AG04450 (cell line): ENCODE measurements around the gene SMIM35. TPM values are rescaled to one million over a fixed set of nuclear protein-coding genes. Genes with fewer than 3 reads are reported as not detected.

Experiments used
- CTCF ChIA-PET: fragments of 300-600, 350-600 bp; formaldehyde crosslinking; extraction: SDS; loops from one replicate; lab custom pipeline; 2022; ENCODE audit warnings: antibody characterized with exemption, inconsistent platforms; lab: Charles Lee
- POLR2A ChIA-PET: fragments of 350-600 bp; formaldehyde crosslinking; extraction: SDS; loops from one replicate; lab custom pipeline; 2021; ENCODE audit warnings: antibody characterized with exemption, inconsistent platforms; lab: Yijun Ruan, JAX
- DNase-seq: peaks from one replicate; pipeline ENCODE4 v3.0.0-alpha.2; 2011; ENCODE audit warnings: low read depth, low spot score
- H3K27ac ChIP-seq: one replicate; pipeline ENCODE4 v1.5.1; 2012; ENCODE audit warnings: low read depth, low read length, control low read depth
- H3K27me3 ChIP-seq: one replicate; pipeline ENCODE4 v1.6.0; 2012; ENCODE audit warnings: low read length; ENCODE audit not compliant: control insufficient read depth, insufficient read depth
- H3K4me3 ChIP-seq: 2 replicates; pipeline ENCODE4 v1.5.1; 2011; ENCODE audit warnings: mild to moderate bottlenecking, low read depth, low read length, control low read depth
- H3K9me3 ChIP-seq: 2 replicates; pipeline ENCODE4 v1.5.1; 2012; ENCODE audit warnings: low read length; ENCODE audit not compliant: control insufficient read depth, insufficient read depth
- polyA plus RNA-seq: library from polyadenylated mRNA; depleted of rRNA; stranded (reverse); fragments of >200 nt; gene quantifications from 2 replicates; pipeline ENCODE4 v1.2.3, GENCODE V29; 2011
- TF ChIP-seq, protein P1 (sequence below): IDR thresholded peaks from 2 replicates; pipeline ENCODE4 v1.5.1; 2011; ENCODE audit warnings: low read depth, low read length, control low read depth, inconsistent platforms

Gene SMIM35
- polyA plus RNA-seq, 1 experiment = not detected

DNA sequence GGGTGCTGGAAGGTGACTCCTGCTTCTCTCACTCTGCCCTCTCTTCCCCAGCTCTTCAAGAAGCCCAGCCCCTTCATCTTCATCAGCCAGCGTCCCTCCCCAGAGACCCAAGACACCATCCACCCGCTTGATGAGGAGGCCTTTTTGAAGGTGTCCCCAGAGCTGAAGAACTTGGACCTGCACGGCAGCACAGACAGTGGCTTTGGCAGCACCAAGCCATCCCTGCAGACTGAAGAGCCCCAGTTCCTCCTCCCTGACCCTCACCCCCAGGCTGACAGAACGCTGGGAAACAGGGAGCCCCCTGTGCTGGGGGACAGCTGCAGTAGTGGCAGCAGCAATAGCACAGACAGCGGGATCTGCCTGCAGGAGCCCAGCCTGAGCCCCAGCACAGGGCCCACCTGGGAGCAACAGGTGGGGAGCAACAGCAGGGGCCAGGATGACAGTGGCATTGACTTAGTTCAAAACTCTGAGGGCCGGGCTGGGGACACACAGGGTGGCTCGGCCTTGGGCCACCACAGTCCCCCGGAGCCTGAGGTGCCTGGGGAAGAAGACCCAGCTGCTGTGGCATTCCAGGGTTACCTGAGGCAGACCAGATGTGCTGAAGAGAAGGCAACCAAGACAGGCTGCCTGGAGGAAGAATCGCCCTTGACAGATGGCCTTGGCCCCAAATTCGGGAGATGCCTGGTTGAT is 88.0 kb downstream of the SMIM35 start:
- ChIA-PET POLR2A (no interaction called here), CTCF (no interaction called here)
- TF ChIP-seq, protein P1, sequence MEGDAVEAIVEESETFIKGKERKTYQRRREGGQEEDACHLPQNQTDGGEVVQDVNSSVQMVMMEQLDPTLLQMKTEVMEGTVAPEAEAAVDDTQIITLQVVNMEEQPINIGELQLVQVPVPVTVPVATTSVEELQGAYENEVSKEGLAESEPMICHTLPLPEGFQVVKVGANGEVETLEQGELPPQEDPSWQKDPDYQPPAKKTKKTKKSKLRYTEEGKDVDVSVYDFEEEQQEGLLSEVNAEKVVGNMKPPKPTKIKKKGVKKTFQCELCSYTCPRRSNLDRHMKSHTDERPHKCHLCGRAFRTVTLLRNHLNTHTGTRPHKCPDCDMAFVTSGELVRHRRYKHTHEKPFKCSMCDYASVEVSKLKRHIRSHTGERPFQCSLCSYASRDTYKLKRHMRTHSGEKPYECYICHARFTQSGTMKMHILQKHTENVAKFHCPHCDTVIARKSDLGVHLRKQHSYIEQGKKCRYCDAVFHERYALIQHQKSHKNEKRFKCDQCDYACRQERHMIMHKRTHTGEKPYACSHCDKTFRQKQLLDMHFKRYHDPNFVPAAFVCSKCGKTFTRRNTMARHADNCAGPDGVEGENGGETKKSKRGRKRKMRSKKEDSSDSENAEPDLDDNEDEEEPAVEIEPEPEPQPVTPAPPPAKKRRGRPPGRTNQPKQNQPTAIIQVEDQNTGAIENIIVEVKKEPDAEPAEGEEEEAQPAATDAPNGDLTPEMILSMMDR = no peak
- Histone ChIP-seq H3K27ac (no peak overlapping the region), H3K27me3 (peaks cover 3% of the 10 kb centered on the region), H3K9me3 (no peaks in the 10 kb centered on the region), H3K4me3 (no peak overlapping the region)
- DNase-seq = no peak

DNA sequence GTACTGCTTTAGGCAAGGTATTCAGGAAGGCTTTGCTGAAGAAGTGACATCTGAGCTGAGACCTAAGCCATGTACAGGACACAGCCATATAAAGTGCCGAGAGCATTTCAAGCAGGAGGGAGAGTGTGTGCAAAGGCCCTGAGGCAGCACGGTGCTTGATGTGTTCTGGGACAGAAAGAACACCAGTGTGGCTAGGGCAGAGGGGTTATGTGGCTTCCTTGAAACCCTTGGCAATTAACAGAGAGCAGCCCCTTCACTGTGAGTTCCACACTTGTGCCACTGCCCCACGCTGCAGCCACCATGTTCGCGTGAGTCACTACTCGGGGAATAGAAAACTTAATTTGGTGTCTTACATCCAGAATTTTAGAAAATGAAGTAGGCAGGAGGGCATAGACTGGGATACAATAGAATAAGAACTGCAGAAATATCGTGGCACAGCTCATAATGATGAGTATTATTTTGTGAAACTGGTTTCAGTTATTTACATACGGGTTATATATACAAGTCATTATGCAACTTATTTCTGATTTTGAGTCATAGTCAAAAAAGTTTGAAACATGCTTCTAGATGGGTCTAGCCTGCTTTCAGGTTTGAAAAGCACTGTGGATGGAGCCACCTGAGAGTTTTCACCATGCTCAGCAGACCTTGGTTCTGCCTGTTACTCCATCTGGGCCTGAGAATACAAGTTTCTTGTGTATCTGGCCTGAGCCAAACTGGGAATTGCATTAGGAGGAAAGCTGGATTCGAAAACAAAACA is 88.8 kb downstream of the SMIM35 start:
- CTCF ChIA-PET = interaction anchor here (1.7 kb wide), 1 partner anchor 51 kb away, joined by 6 read pairs; no protein-coding TSS in a partner anchor
- TF ChIP-seq, protein P1 = no peak

DNA sequence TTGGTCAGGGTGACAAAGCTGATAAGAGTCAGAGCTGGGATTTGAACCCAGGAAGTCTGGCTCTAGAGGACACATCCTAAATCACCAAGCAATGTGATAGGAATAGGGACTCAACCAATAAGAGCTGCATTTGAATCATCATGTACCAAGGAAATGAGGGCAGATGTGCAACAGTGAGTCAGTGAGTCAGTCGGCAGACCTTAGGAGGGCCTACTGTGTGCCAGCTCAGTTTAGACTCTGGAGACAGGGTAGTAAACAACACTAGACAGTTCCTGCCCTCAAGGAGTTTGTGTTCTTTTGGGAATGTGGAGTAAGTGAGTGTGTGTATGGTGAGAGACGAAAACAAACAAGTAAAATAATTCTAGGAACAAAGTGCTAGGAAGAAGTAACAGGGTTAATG is 89.4 kb downstream of the SMIM35 start:
- Histone ChIP-seq H3K9me3 (no peaks in the 10 kb centered on the region), H3K4me3 (no peak overlapping the region), H3K27me3 (peaks cover 3% of the 10 kb centered on the region), H3K27ac (no peak overlapping the region)
- ChIA-PET CTCF (interaction anchor here (1.7 kb wide), 1 partner anchor 50 kb away, joined by 6 read pairs; no protein-coding TSS in a partner anchor), POLR2A (no interaction called here)
- no peak for DNase-seq
- TF ChIP-seq, protein P1 = no peak

More for the DNA sequence above, 88.8 kb downstream of the SMIM35 start:
- H3K27ac ChIP-seq = no peak overlapping the region
- H3K4me3 ChIP-seq = no peak overlapping the region
- POLR2A ChIA-PET = no interaction called here
- peaks cover 3% of the 10 kb centered on the region for H3K27me3 ChIP-seq
- no peaks in the 10 kb centered on the region for H3K9me3 ChIP-seq
- DNase-seq = no peak

DNA sequence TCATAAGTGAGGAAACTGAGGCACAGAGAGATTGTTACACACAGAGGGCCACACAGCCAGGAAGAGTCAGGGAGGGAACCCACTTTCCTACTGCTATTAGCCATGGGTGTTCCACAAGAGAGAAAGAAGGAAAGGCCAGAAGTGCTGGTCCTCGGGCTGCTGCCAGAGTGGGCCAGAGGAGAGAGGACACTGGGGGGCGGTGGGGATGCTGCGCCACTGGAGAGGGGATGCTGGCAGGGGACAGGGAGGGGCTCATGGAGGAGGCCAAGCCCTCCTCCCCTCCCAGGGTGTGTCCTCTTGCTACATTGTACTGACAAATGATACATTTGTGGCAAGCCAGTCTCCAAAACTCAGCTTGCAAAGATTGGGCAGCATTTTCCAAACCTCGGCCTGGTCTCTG is 90.7 kb downstream of the SMIM35 start:
- Histone ChIP-seq H3K27me3 (no peaks in the 10 kb centered on the region), H3K27ac (no peak overlapping the region), H3K9me3 (no peaks in the 10 kb centered on the region), H3K4me3 (no peak overlapping the region)
- TF ChIP-seq, protein P1 = no peak
- CTCF ChIA-PET = interaction anchor here (1.7 kb wide), 1 partner anchor 49 kb away, joined by 6 read pairs; no protein-coding TSS in a partner anchor
- DNase-seq = no peak
- POLR2A ChIA-PET = no interaction called here

DNA sequence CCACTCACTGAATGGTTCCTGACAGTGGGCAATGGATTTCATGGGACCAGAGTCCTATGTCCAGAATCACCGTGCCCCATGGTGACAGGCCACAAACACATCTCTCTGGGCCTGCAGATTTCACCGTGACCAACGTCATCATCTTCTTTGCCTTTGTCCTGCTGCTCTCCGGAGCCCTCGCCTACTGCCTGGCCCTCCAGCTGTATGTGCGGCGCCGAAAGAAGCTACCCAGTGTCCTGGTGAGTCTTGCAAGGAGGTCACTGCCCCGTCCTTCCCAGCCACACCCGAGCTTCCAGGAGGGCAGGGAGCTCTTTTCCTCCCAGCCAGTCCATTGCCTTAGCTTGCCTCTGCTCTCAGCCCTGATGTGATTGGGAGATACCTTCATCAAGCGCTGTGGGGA is 91.3 kb downstream of the SMIM35 start:
- H3K27ac ChIP-seq = no peak overlapping the region
- ChIA-PET CTCF (no interaction called here), POLR2A (no interaction called here)
- no peaks in the 10 kb centered on the region for H3K9me3 ChIP-seq
- H3K27me3 ChIP-seq = no peaks in the 10 kb centered on the region
- no peak overlapping the region for H3K4me3 ChIP-seq
- no peak for DNase-seq
- TF ChIP-seq, protein P1 = no peak
